Prostate gland (tissue), 2 donors: Measurements from ENCODE around the gene ZNF169. TPM values are rescaled to one million over a fixed set of nuclear protein-coding genes. Genes with fewer than 3 reads are reported as not detected.
"Not testable (repeated sequence)": the region's sequence is repeated elsewhere in the genome, so short reads cannot be mapped to it uniquely, and the experiment has no call there.

ENCODE experiments used
- DNase-seq: peaks from one replicate; pipeline ENCODE4 v3.0.0-alpha.2; 2019; ENCODE audit warnings: low spot score
- H3K27ac ChIP-seq, 2 donors: fragments of 200-600 bp; sonication (generic); 2 replicates each; pipeline ENCODE4 v1.5.1; 2017 to 2019
- H3K27me3 ChIP-seq: fragments of 200-600 bp; sonication (generic); replicated peaks from 2 replicates; pipeline ENCODE4 v1.5.1; 2019; ENCODE audit not compliant: insufficient read depth
- H3K36me3 ChIP-seq, 2 donors: fragments of 200-600 bp; sonication (generic); 1 replicate in 1 of 2; 2 replicates in 1 of 2; pipeline versions ENCODE4 v1.5.1 to v1.8.1; 2017 to 2019
- H3K4me1 ChIP-seq: fragments of 200-600 bp; sonication (generic); replicated peaks from 2 replicates; pipeline ENCODE4 v1.5.1; 2019
- H3K4me3 ChIP-seq, 2 donors: fragments of 200-600 bp; sonication (generic); 2 replicates each; pipeline ENCODE4 v1.5.1; 2017 to 2019
- H3K9me3 ChIP-seq: fragments of 200-600 bp; sonication (generic); 2 replicates; pipeline ENCODE4 v1.5.1; 2017
- POLR2A ChIP-seq: fragments of 450-650 bp; IDR thresholded peaks from one replicate; pipeline ENCODE4 v1.6.1; 2016; ENCODE audit warnings: antibody characterized with exemption, mild to moderate bottlenecking
- POLR2AphosphoS5 ChIP-seq: sonication (generic); formaldehyde crosslinking; IDR thresholded peaks from one replicate; pipeline ENCODE4 v1.6.1; 2017; ENCODE audit warnings: antibody characterized with exemption
- WGBS: methylation state at CpG from one replicate; pipeline ENCODE4 v1.1.5; 2018; 5-methylcytosine and 5-hydroxymethylcytosine counted together
- intact Hi-C: fragments of 100-400 bp; cut with DNase I; formaldehyde crosslinking; loops from one replicate; pipeline ENCODE4 v1.14.2; 2022
- total RNA-seq, 2 donors: library from RNA; depleted of rRNA; stranded (reverse); fragments of >200 nt; gene quantifications; one replicate each; pipeline ENCODE4 v1.1.0, GENCODE V29; 2016
- TF ChIP-seq, protein P1 (sequence below), 4 experiments: fragments of 200-600 bp in 2 of 4; fragments of 450-650 bp in 2 of 4; sonication (generic) in 2 of 4; IDR thresholded peaks; 1 replicate in 3 of 4; 2 replicates in 1 of 4; pipeline ENCODE4 v1.5.1; 2016 to 2019; ENCODE audit warnings: antibody characterized with exemption in 4 of 4, mild to moderate bottlenecking in 2 of 4, moderate library complexity in 2 of 4

ZNF169 gene
- total RNA-seq, 2 donors from 2014 or later: 6.0 to 21.2 TPM

DNA sequence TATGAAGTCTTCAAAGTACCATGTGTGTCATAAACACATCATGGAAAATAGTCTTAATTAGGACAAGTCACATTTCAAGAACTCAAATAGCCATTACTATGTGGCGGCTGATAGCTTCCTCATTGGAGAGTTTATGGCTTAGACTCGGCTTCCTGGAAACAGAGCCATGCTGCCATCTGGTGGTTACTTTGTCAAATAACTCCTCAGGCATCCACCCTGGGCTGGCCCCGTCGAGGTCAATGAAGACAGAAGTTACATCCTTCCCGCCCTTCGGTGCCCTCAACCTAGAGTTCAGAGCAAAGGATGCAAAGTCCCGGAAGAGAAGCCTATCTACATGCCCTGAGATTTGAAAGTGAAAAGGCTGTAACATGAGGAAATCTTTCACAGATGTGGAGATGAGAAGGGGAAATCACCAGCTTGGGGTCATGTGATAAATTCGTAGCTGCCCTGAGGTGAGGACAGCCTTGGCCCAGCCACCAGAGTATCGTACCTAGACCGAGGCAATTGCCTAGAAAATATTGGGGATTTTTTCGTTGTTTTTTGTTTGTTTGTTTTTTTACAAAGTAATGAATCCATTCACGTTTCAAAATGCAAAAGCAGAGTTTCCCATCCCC lies 45.5 kb upstream of the ZNF169 start:
- H3K9me3 ChIP-seq: no peaks in the 10 kb centered on the region
- peak; percentile 66 for TF ChIP-seq POLR2AphosphoS5
- TF ChIP-seq, protein P1, sequence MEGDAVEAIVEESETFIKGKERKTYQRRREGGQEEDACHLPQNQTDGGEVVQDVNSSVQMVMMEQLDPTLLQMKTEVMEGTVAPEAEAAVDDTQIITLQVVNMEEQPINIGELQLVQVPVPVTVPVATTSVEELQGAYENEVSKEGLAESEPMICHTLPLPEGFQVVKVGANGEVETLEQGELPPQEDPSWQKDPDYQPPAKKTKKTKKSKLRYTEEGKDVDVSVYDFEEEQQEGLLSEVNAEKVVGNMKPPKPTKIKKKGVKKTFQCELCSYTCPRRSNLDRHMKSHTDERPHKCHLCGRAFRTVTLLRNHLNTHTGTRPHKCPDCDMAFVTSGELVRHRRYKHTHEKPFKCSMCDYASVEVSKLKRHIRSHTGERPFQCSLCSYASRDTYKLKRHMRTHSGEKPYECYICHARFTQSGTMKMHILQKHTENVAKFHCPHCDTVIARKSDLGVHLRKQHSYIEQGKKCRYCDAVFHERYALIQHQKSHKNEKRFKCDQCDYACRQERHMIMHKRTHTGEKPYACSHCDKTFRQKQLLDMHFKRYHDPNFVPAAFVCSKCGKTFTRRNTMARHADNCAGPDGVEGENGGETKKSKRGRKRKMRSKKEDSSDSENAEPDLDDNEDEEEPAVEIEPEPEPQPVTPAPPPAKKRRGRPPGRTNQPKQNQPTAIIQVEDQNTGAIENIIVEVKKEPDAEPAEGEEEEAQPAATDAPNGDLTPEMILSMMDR (IDR thresholded peaks at IDR 0.05): peak; percentile 48 to 93 (median 88)
- no peak for TF ChIP-seq POLR2A
- no peak overlapping the region for H3K27ac ChIP-seq
- WGBS: 19% methylated on average over 12 of the region's 12 CpGs
- H3K36me3 ChIP-seq: no peaks in the 10 kb centered on the region
- no peaks in the 10 kb centered on the region for H3K4me1 ChIP-seq
- no peak overlapping the region for H3K4me3 ChIP-seq
- DNase-seq: peak; percentile 72
- no peaks in the 10 kb centered on the region for H3K27me3 ChIP-seq
- intact Hi-C loops: loop anchor here (1.0 to 2.0 kb wide), 2 partner anchors 148 to 533 kb away; no protein-coding TSS in a partner anchor

DNA sequence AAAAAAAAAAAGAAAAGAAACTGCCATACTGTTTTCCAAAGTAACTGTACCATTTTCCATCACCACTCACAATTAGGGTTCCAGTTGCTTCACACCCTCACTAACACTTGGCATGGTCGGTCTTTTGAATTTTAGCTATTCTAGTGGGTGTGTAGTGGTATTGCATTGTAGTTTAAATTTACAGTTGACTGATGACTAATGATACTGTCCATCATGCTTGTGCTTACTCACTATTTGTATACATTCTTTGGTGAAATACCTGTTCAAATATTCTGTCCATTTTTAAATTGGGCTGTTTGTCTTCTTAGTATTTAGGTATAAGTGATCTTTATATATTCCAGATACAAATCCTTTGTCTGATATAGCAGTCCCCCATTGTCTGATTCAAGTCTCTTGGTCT lies 36.2 kb upstream of the ZNF169 start:
- Histone ChIP-seq H3K9me3 (no peaks in the 10 kb centered on the region), H3K4me3 (no peak overlapping the region), H3K36me3 (no peaks in the 10 kb centered on the region), H3K4me1 (no peaks in the 10 kb centered on the region), H3K27me3 (no peaks in the 10 kb centered on the region), H3K27ac (no peak overlapping the region)
- DNase-seq: no peak
- TF ChIP-seq POLR2A (no peak), POLR2AphosphoS5 (no peak)
- TF ChIP-seq, protein P1 (IDR thresholded peaks at IDR 0.05): no peak
- intact Hi-C loops: no loop called here
- 88% methylated on average over 1 of the region's 1 CpG for WGBS

DNA sequence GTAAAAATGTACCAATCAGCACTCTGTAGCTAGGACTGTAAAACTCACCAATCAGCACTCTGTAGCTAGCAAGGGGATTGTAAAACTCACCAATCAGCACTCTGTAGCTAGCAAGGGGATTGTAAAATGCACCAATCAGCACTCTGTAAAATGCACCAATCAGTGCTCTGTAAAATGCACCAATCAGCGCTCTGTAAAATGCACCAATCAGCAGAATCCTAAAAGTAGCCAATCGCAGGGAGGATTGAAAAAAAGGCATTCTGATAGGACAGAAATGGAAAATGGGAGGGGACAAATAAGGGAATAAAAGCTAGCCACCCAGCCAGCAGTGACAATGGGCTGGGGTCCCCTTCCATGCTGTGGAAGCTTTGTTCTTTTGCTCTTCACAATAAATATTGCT lies 33.7 kb upstream of the ZNF169 start:
- H3K4me3 ChIP-seq, DNase-seq, intact Hi-C loops, H3K27me3 ChIP-seq, H3K27ac ChIP-seq, H3K9me3 ChIP-seq, H3K36me3 ChIP-seq, H3K4me1 ChIP-seq: not testable (repeated sequence)
- WGBS: 97% methylated on average over 2 of the region's 2 CpGs

DNA sequence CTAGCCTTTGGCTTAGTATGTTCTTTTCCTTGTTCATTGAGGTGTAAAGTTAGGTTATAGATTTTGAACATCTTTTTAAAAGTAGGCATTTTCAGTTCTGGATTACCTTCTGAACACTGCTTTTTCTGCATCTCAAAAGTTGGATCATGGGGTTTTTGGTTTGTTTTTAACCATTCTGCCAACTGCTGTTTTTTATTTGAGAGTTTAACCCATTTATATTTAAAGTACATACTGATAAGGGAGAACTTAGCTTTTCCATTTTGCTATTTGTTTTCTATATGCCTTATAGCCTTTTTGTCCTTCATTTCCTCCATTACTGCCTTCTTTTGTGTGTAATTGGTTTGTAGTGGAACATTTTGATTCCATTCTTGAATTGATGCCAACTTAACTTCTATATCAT lies 30.5 kb upstream of the ZNF169 start:
- Histone ChIP-seq H3K4me1 (no peaks in the 10 kb centered on the region), H3K27ac (no peak overlapping the region), H3K4me3 (no peak overlapping the region), H3K27me3 (no peaks in the 10 kb centered on the region), H3K9me3 (no peaks in the 10 kb centered on the region), H3K36me3 (no peaks in the 10 kb centered on the region)
- intact Hi-C loops: no loop called here
- no peak for DNase-seq
- TF ChIP-seq POLR2A (no peak), POLR2AphosphoS5 (no peak)
- TF ChIP-seq, protein P1 (IDR thresholded peaks at IDR 0.05): no peak

DNA sequence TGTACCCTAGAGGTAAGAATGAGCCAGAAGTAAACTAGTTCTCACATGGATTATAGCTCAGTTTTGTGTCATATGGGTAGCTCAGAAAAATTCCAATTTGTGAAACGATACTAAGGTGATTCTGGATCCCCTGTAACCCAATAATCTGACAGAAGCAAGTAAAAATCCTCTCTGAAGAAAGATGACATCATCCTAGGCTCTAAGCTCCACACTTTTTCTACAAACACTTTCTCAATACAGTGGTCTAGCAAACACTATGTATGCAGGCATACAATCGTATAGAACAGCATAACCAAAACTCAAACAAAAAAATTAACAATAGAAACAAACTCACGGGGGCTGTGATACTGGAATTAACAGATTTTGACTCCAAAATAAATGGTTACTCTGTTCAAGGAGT lies 26.7 kb upstream of the ZNF169 start:
- TF ChIP-seq, protein P1 (IDR thresholded peaks at IDR 0.05): no peak
- TF ChIP-seq POLR2A (no peak), POLR2AphosphoS5 (no peak)
- intact Hi-C loops: no loop called here
- Histone ChIP-seq H3K4me1 (no peaks in the 10 kb centered on the region), H3K27ac (no peak overlapping the region), H3K9me3 (no peaks in the 10 kb centered on the region), H3K36me3 (no peaks in the 10 kb centered on the region), H3K4me3 (no peak overlapping the region), H3K27me3 (no peaks in the 10 kb centered on the region)
- 71% methylated on average over 3 of the region's 3 CpGs for WGBS
- DNase-seq: no peak

DNA sequence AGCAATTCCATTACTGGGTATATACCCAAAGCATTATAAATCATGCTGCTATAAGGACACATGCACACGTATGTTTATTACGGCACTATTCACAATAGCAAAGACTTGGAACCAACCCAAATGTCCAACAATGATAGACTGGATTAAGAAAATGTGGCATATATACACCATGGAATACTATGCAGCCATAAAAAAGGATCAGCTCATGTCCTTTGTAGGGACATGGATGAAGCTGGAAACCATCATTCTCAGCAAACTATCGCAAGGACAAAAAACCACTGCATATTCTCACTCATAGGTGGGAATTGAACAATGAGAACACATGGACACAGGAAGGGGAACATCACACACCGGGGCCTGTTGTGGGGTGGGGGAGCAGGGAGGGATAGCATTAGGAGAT lies 18.0 kb upstream of the ZNF169 start:
- H3K27me3 ChIP-seq, H3K4me3 ChIP-seq, intact Hi-C loops, H3K4me1 ChIP-seq, H3K9me3 ChIP-seq, H3K27ac ChIP-seq, H3K36me3 ChIP-seq, DNase-seq: not testable (repeated sequence)
- WGBS: 99% methylated on average over 4 of the region's 4 CpGs
